Measurements from ENCODE around the gene C9orf50. TPM values are rescaled to one million over a fixed set of nuclear protein-coding genes. Genes with fewer than 3 reads are reported as not detected.

C9orf50 gene
- total RNA-seq, 4 donors from 2014 or later: 0.34 TPM; not detected in 3

DNA sequence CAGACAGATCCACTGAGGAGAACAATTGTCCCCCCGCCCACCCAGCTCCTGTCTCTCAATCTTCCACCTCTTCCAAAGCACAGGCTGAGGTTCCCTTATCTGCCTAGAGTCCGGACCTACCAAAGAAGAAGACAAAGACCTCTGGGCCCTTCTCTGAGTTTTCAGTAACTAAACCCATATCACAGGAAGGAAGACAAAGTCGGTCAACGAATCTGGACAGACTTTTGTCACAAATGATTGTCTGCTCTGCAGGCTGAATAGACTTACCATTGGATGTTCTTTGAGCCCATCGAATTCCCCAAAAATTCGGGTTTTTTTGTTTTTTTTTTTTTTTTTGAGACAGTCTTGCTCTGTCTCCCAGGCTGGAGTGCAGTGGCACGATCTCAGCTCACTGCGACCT, 58.0 kb downstream of the C9orf50 start:
- Histone ChIP-seq H3K4me1 (peaks cover 6 to 29% (median 22%) of the 10 kb centered on the region in 4 donors), H3K36me3 (no peaks in the 10 kb centered on the region), H3K27ac (replicated peaks in 1 of 4) (no peak overlapping the region), H3K4me3 (no peak overlapping the region), H3K27me3 (no peaks in the 10 kb centered on the region), H3K9me3 (no peaks in the 10 kb centered on the region)
- TF ChIP-seq, protein P1, sequence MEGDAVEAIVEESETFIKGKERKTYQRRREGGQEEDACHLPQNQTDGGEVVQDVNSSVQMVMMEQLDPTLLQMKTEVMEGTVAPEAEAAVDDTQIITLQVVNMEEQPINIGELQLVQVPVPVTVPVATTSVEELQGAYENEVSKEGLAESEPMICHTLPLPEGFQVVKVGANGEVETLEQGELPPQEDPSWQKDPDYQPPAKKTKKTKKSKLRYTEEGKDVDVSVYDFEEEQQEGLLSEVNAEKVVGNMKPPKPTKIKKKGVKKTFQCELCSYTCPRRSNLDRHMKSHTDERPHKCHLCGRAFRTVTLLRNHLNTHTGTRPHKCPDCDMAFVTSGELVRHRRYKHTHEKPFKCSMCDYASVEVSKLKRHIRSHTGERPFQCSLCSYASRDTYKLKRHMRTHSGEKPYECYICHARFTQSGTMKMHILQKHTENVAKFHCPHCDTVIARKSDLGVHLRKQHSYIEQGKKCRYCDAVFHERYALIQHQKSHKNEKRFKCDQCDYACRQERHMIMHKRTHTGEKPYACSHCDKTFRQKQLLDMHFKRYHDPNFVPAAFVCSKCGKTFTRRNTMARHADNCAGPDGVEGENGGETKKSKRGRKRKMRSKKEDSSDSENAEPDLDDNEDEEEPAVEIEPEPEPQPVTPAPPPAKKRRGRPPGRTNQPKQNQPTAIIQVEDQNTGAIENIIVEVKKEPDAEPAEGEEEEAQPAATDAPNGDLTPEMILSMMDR (IDR thresholded peaks at IDR 0.05): no peak
- TF ChIP-seq POLR2AphosphoS5 (IDR thresholded peaks at IDR 0.05) (no peak), POLR2A (IDR thresholded peaks at IDR 0.05; ENCODE audit: low read depth) (no peak), EP300 (IDR thresholded peaks at IDR 0.05) (no peak)
- 89% methylated on average over 8 of the region's 8 CpGs for WGBS
- intact Hi-C loops (cut with DNase I): no loop called here
- no peak for DNase-seq (ENCODE audit: extremely low spot score)

DNA sequence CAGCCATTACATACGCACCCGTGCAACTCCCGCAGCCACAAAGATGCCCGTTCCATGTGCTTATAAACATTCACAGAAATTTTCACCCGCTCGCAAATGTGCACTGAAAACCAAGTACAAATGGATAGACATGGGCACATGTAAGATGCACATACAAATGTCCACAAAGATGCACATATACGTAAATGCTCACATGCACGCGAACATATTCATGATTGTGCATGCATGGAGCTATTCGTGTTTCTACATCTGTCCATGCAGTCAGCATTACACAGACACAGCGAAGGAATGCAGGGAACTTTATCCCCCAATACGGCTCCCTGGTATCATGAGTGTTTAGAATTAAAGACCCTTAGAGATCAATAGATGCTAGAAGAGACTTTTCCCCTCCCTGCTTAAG, 58.4 kb downstream of the C9orf50 start:
- WGBS: 81% methylated on average over 12 of the region's 12 CpGs

More for the DNA sequence above, 58.4 kb downstream of the C9orf50 start:
- no peaks in the 10 kb centered on the region for H3K9me3 ChIP-seq
- H3K4me3 ChIP-seq: no peak overlapping the region
- H3K27ac ChIP-seq (replicated peaks in 1 of 4): no peak overlapping the region
- peaks cover 2 to 25% (median 18%) of the 10 kb centered on the region in 4 donors for H3K4me1 ChIP-seq
- no peaks in the 10 kb centered on the region for H3K27me3 ChIP-seq
- TF ChIP-seq POLR2AphosphoS5 (IDR thresholded peaks at IDR 0.05): no peak
- TF ChIP-seq, protein P1 (IDR thresholded peaks at IDR 0.05): no peak
- no peak for TF ChIP-seq POLR2A (IDR thresholded peaks at IDR 0.05; ENCODE audit: low read depth)
- TF ChIP-seq EP300 (IDR thresholded peaks at IDR 0.05): no peak
- DNase-seq (ENCODE audit: extremely low spot score): no peak
- intact Hi-C loops (cut with DNase I): no loop called here
- no peaks in the 10 kb centered on the region for H3K36me3 ChIP-seq

Other genes starting within 250 kb of the C9orf50 start
- 10 to 100 TPM; 20.3 to 33.3 (median 31.9) TPM for gene NTMT1, start 5.1 kb upstream of the C9orf50 start, total RNA-seq
- 10 to 100 TPM; 13.3 to 30.0 (median 22.0) TPM for gene ASB6, start 21.1 kb upstream of the C9orf50 start, total RNA-seq
- 10 to 100 TPM in 2 of 4 donors, 1 to 10 TPM in 2; 1.7 to 13.1 (median 6.2) TPM for gene PRRX2, start 44.5 kb upstream of the C9orf50 start, total RNA-seq
- gene PTGES, start 131.9 kb upstream of the C9orf50 start, total RNA-seq: 1 to 10 TPM; 1.7 to 4.6 (median 4.3) TPM
- 10 to 100 TPM; 24.5 to 29.0 (median 26.0) TPM for gene TOR1B, start 182.1 kb upstream of the C9orf50 start, total RNA-seq
- 10 to 100 TPM; 29.7 to 46.4 (median 34.4) TPM for gene TOR1A, start 203.0 kb upstream of the C9orf50 start, total RNA-seq
- gene C9orf78, start 214.2 kb upstream of the C9orf50 start, total RNA-seq: 100 to 1,000 TPM in 1 of 4 donors, 10 to 100 TPM in 3; 47.3 to 139 (median 62.6) TPM
- gene USP20, start 214.4 kb upstream of the C9orf50 start, total RNA-seq: 10 to 100 TPM; 31.1 to 45.3 (median 38.7) TPM